ENCODE results near the gene CGN. TPM values are rescaled to one million over a fixed set of nuclear protein-coding genes. Genes with fewer than 3 reads are reported as not detected.
A peak's percentile ranks its signal among the peaks of the same experiment; 100 is the strongest.

The CGN gene
- total RNA-seq, 1 donor from 2014 or later: not detected

- peak in 1 of 2 donors; percentile 70 for DNase-seq (ENCODE audit: low spot score in 2 of 2)
- Histone ChIP-seq H3K36me3 (no peaks in the 10 kb centered on the region), H3K9me3 (no peaks in the 10 kb centered on the region), H3K4me1 (peaks cover 6 to 38% of the 10 kb centered on the region in 2 donors), H3K27ac (peak overlapping the region; percentile 44 to 60), H3K27me3 (no peaks in the 10 kb centered on the region), H3K4me3 (no peak overlapping the region)
- intact Hi-C loops (cut with DNase I): no loop called here
- no peak for TF ChIP-seq CTCF (IDR thresholded peaks at IDR 0.05)
Measured at GRCh38 chr1:151542710-151543129, 31.5 kb downstream of the CGN start.

GRCh38 chr1:151545542-151545941, 34.4 kb downstream of the CGN start:
- TF ChIP-seq CTCF (IDR thresholded peaks at IDR 0.05): no peak
- no peak overlapping the region for H3K4me3 ChIP-seq
- DNase-seq (ENCODE audit: low spot score in 2 of 2): no peak
- no peak overlapping the region for H3K27ac ChIP-seq
- intact Hi-C loops (cut with DNase I): no loop called here
- no peaks in the 10 kb centered on the region for H3K27me3 ChIP-seq
- no peaks in the 10 kb centered on the region for H3K9me3 ChIP-seq
- no peaks in the 10 kb centered on the region for H3K36me3 ChIP-seq
- H3K4me1 ChIP-seq: peaks cover 3 to 39% of the 10 kb centered on the region in 2 donors

GRCh38 chr1:151546011-151546925, 35.1 kb downstream of the CGN start:
- Histone ChIP-seq H3K4me3 (no peak overlapping the region), H3K36me3 (no peaks in the 10 kb centered on the region), H3K27ac (peak overlapping the region; percentile 31 to 39), H3K9me3 (no peaks in the 10 kb centered on the region), H3K27me3 (no peaks in the 10 kb centered on the region), H3K4me1 (peaks cover 3 to 39% of the 10 kb centered on the region in 2 donors)
- no peak for TF ChIP-seq CTCF (IDR thresholded peaks at IDR 0.05)
- intact Hi-C loops (cut with DNase I): no loop called here
- no peak for DNase-seq (ENCODE audit: low spot score in 2 of 2)

- Histone ChIP-seq H3K27me3 (no peaks in the 10 kb centered on the region), H3K9me3 (no peaks in the 10 kb centered on the region), H3K4me1 (peaks cover 3 to 28% of the 10 kb centered on the region in 2 donors), H3K36me3 (no peaks in the 10 kb centered on the region), H3K27ac (peak overlapping the region; percentile 31 to 51), H3K4me3 (no peak overlapping the region)
- no peak for TF ChIP-seq CTCF (IDR thresholded peaks at IDR 0.05)
- peak in 1 of 2 donors; percentile 90 for DNase-seq (ENCODE audit: low spot score in 2 of 2)
- intact Hi-C loops (cut with DNase I): no loop called here
Measured at GRCh38 chr1:151547119-151547899, 36.1 kb downstream of the CGN start.

DNA sequence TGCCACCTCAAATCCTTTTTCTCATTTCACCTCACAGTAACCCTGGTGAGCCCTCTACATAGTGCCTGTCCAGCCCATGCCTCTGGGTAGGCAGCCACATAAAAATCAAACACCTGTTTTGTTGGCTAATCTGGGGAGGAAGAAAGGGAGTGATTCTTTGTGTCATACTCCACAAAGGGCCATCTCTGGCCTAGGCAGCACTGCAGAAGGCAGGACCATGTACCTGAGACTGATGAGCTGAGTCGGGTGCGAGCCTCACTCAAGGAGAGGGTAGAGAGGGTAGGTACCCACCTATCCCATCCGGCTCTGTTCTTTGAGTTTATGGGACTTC, 36.7 kb downstream of the CGN start:
- no peak for DNase-seq (ENCODE audit: low spot score in 2 of 2)
- TF ChIP-seq CTCF (IDR thresholded peaks at IDR 0.05): no peak
- Histone ChIP-seq H3K4me1 (peaks cover 3 to 23% of the 10 kb centered on the region in 2 donors), H3K4me3 (no peak overlapping the region), H3K27ac (peak overlapping the region; percentile 31 to 51), H3K9me3 (no peaks in the 10 kb centered on the region), H3K36me3 (no peaks in the 10 kb centered on the region), H3K27me3 (no peaks in the 10 kb centered on the region)
- intact Hi-C loops (cut with DNase I): no loop called here

Measured in ascending aorta (tissue), 2 donors.